Caco-2 (cell line): Measurements from ENCODE around the gene GDAP2. TPM values are rescaled to one million over a fixed set of nuclear protein-coding genes. Genes with fewer than 3 reads are reported as not detected.

ENCODE experiments used
- BruUV-seq: library from RNA; stranded (reverse); fragments of 400-500 nt; replicated peaks from 2 replicates; lab custom pipeline; 2021; lab: Mats Ljungman, UMichigan
- CTCF ChIA-PET: fragments of 300-600 bp; sonication (Branson Sonifier 250); formaldehyde crosslinking; loops from one replicate; lab custom pipeline; 2022; ENCODE audit warnings: antibody characterized with exemption; lab: Charles Lee
- POLR2A ChIA-PET: fragments of 300-600 bp; sonication (Branson Sonifier 250); formaldehyde crosslinking; loops from one replicate; lab custom pipeline; 2022; ENCODE audit warnings: antibody characterized with exemption; lab: Charles Lee
- DNase-seq, 2 experiments: peaks; one replicate each; pipeline versions ENCODE4 v3.0.0 to v3.0.0-alpha.2; 2020 to 2022
- H3K27me3 ChIP-seq: replicated peaks from 2 replicates; pipeline ENCODE4 v1.6.0; 2011; ENCODE audit warnings: low read length; ENCODE audit not compliant: control insufficient read depth, insufficient read depth
- H3K36me3 ChIP-seq: 2 replicates; pipeline ENCODE4 v1.5.1; 2011; ENCODE audit warnings: low read length; ENCODE audit not compliant: control insufficient read depth, insufficient read depth
- H3K4me1 ChIP-seq: fragments of 250-450 bp; sonication (Bioruptor Pico); 2 replicates; pipeline ENCODE4 v1.5.1; 2020; ENCODE audit warnings: mild to moderate bottlenecking
- H3K4me3 ChIP-seq: 2 replicates; pipeline ENCODE4 v1.5.1; 2011; ENCODE audit warnings: low read depth, mild to moderate bottlenecking, control low read depth, low read length
- H3K9me3 ChIP-seq: fragments of 250-450 bp; sonication (Bioruptor Pico); 2 replicates; pipeline ENCODE4 v1.5.1; 2020; ENCODE audit warnings: mild to moderate bottlenecking, moderate library complexity
- H3K27ac Mint-ChIP-seq: one replicate; pipeline ENCODE4 v1.8.0; 2022; ENCODE audit warnings: mixed read lengths; ENCODE audit not compliant: unreplicated experiment
- H3K27me3 Mint-ChIP-seq: one replicate; pipeline ENCODE4 v1.8.0; 2022; ENCODE audit warnings: mixed read lengths; ENCODE audit not compliant: insufficient read depth, unreplicated experiment
- H3K36me3 Mint-ChIP-seq: one replicate; pipeline ENCODE4 v1.8.0; 2022; ENCODE audit warnings: mild to moderate bottlenecking, mixed read lengths; ENCODE audit not compliant: insufficient read depth, unreplicated experiment
- H3K4me1 Mint-ChIP-seq: one replicate; pipeline ENCODE4 v1.8.0; 2022; ENCODE audit warnings: low read depth, mixed read lengths; ENCODE audit not compliant: unreplicated experiment
- H3K4me3 Mint-ChIP-seq: one replicate; pipeline ENCODE4 v1.8.0; 2022; ENCODE audit warnings: mild to moderate bottlenecking, moderate library complexity, mixed read lengths; ENCODE audit not compliant: unreplicated experiment
- H3K9me3 Mint-ChIP-seq: one replicate; pipeline ENCODE4 v1.8.0; 2022; ENCODE audit warnings: mixed read lengths; ENCODE audit not compliant: unreplicated experiment
- CTCF ChIP-seq, 2 experiments: fragments of 200-600 bp in 1 of 2; IDR thresholded peaks; 1 replicate in 1 of 2; 2 replicates in 1 of 2; pipeline versions ENCODE4 v1.5.1 to v1.8.0; 2011 to 2022; ENCODE audit warnings: antibody characterized with exemption in 1 of 2, control low read depth in 1 of 2, inconsistent platforms in 1 of 2, low read depth in 1 of 2, low read length in 1 of 2, mild to moderate bottlenecking in 1 of 2, moderate library complexity in 1 of 2; ENCODE audit not compliant: insufficient read depth in 1 of 2, severe bottlenecking in 1 of 2, unreplicated experiment in 1 of 2
- intact Hi-C: fragments of 100-400 bp; cut with micrococcal nuclease; formaldehyde crosslinking; loops from one replicate; pipeline ENCODE4 v1.10.0; 2022; ENCODE audit not compliant: unreplicated experiment
- total RNA-seq: library from RNA; stranded (reverse); gene quantifications from 2 replicates; pipeline ENCODE4 v1.2.3, GENCODE V29; 2022

Gene GDAP2
- total RNA-seq, 1 experiment from 2014 or later: 16.4 TPM

GRCh38 chr1:117818456-117818855 is 111.0 kb downstream of the GDAP2 start:
- no peak for TF ChIP-seq CTCF (IDR thresholded peaks at IDR 0.05; ENCODE audit: insufficient read depth in 1 of 2, low read depth in 1 of 2, low read length in 1 of 2, severe bottlenecking in 1 of 2, unreplicated experiment in 1 of 2)
- Mint-ChIP-seq H3K4me3 (no peak overlapping the region), H3K4me1 (no peaks in the 10 kb centered on the region), H3K9me3 (no peaks in the 10 kb centered on the region), H3K27me3 (no peaks in the 10 kb centered on the region), H3K27ac (no peak overlapping the region), H3K36me3 (no peaks in the 10 kb centered on the region)
- Histone ChIP-seq H3K27me3 (no peaks in the 10 kb centered on the region), H3K4me3 (no peak overlapping the region), H3K9me3 (no peaks in the 10 kb centered on the region), H3K36me3 (no peaks in the 10 kb centered on the region), H3K4me1 (no peaks in the 10 kb centered on the region)
- intact Hi-C loops: no loop called here
- BruUV-seq: no TSS peak
- no peak for DNase-seq
- POLR2A ChIA-PET: no interaction called here
- CTCF ChIA-PET: no interaction called here

GRCh38 chr1:117817629-117818028 is 111.8 kb downstream of the GDAP2 start:
- H3K4me3 Mint-ChIP-seq: no peak overlapping the region
- TF ChIP-seq CTCF (IDR thresholded peaks at IDR 0.05; ENCODE audit: insufficient read depth in 1 of 2, low read depth in 1 of 2, low read length in 1 of 2, severe bottlenecking in 1 of 2, unreplicated experiment in 1 of 2): no peak
- H3K4me1 Mint-ChIP-seq: no peaks in the 10 kb centered on the region
- Histone ChIP-seq H3K4me3 (no peak overlapping the region), H3K9me3 (no peaks in the 10 kb centered on the region), H3K27me3 (no peaks in the 10 kb centered on the region), H3K36me3 (no peaks in the 10 kb centered on the region), H3K4me1 (no peaks in the 10 kb centered on the region)
- intact Hi-C loops: loop anchor here (2.0 kb wide), 1 partner anchor 77 kb away; no protein-coding TSS in a partner anchor
- no peak overlapping the region for H3K27ac Mint-ChIP-seq
- H3K9me3 Mint-ChIP-seq: no peaks in the 10 kb centered on the region
- H3K36me3 Mint-ChIP-seq: no peaks in the 10 kb centered on the region
- no peak for DNase-seq
- no peaks in the 10 kb centered on the region for H3K27me3 Mint-ChIP-seq
- BruUV-seq: no TSS peak
- ChIA-PET POLR2A (no interaction called here), CTCF (no interaction called here)

- no peaks in the 10 kb centered on the region for H3K27me3 ChIP-seq
- CTCF ChIA-PET: no interaction called here
- no peaks in the 10 kb centered on the region for H3K9me3 Mint-ChIP-seq
- no peak overlapping the region for H3K4me3 Mint-ChIP-seq
- no peaks in the 10 kb centered on the region for H3K36me3 ChIP-seq
- no peaks in the 10 kb centered on the region for H3K4me1 Mint-ChIP-seq
- BruUV-seq: no TSS peak
- H3K9me3 ChIP-seq: no peaks in the 10 kb centered on the region
- H3K27ac Mint-ChIP-seq: no peak overlapping the region
- no peaks in the 10 kb centered on the region for H3K4me1 ChIP-seq
- POLR2A ChIA-PET: no interaction called here
- no peak for TF ChIP-seq CTCF (IDR thresholded peaks at IDR 0.05; ENCODE audit: insufficient read depth in 1 of 2, low read depth in 1 of 2, low read length in 1 of 2, severe bottlenecking in 1 of 2, unreplicated experiment in 1 of 2)
- intact Hi-C loops: loop anchor here (2.0 kb wide), 1 partner anchor 79 kb away; no protein-coding TSS in a partner anchor
- no peak overlapping the region for H3K4me3 ChIP-seq
- no peaks in the 10 kb centered on the region for H3K36me3 Mint-ChIP-seq
- no peak for DNase-seq
- no peaks in the 10 kb centered on the region for H3K27me3 Mint-ChIP-seq
Observed at GRCh38 chr1:117815926-117816325, 113.5 kb downstream of the GDAP2 start.
